HEK293 (cell line): ENCODE results near the gene ETV6.

ENCODE experiments used
- CTCF ChIA-PET: fragments of 350-600 bp; formaldehyde crosslinking; extraction: SDS; loops from one replicate; lab custom pipeline; 2021; ENCODE audit warnings: antibody characterized with exemption; lab: Yijun Ruan, JAX
- POLR2A ChIA-PET: fragments of 300-600 bp; formaldehyde crosslinking; extraction: SDS; loops from one replicate; lab custom pipeline; 2020; ENCODE audit warnings: antibody characterized with exemption, inconsistent platforms; lab: Yijun Ruan, JAX
- H3K27ac ChIP-seq: fragments of 200-500 bp; sonication (Bioruptor generic); 2 replicates; pipeline ENCODE4 v1.5.1; 2014; ENCODE audit warnings: low read depth, low read length, control low read depth, inconsistent platforms; ENCODE audit errors: extremely low read depth
- H3K36me3 ChIP-seq, 2 experiments: fragments of 200-500 bp in 1 of 2; sonication (Bioruptor generic) in 1 of 2; 1 replicate in 1 of 2; 2 replicates in 1 of 2; pipeline ENCODE4 v1.5.1; 2014 to 2017; ENCODE audit warnings: inconsistent platforms in 2 of 2, low read length in 2 of 2; ENCODE audit not compliant: control insufficient read depth in 2 of 2, insufficient read depth in 1 of 2
- H3K4me1 ChIP-seq: fragments of 200-500 bp; sonication (Bioruptor generic); 2 replicates; pipeline ENCODE4 v1.5.1; 2014; ENCODE audit warnings: mild to moderate bottlenecking, low read length, inconsistent platforms; ENCODE audit not compliant: control insufficient read depth, insufficient read depth
- H3K4me3 ChIP-seq: 2 replicates; pipeline ENCODE4 v1.5.1; 2011; ENCODE audit warnings: low read depth, mild to moderate bottlenecking, control low read depth, low read length, moderate library complexity
- H3K9me3 ChIP-seq: fragments of 200-500 bp; sonication (Bioruptor generic); 2 replicates; pipeline ENCODE4 v1.5.1; 2014; ENCODE audit warnings: low read depth, low read length, inconsistent platforms; ENCODE audit not compliant: control insufficient read depth, insufficient read depth
- MEIS1 ChIP-seq: sonication (generic); formaldehyde crosslinking; IDR thresholded peaks from 2 replicates; pipeline ENCODE4 v1.8.1; 2022; ENCODE audit warnings: missing genetic modification reagents, mild to moderate bottlenecking, borderline replicate concordance
- PRDM1 ChIP-seq: fragments of 450-650 bp; formaldehyde crosslinking; IDR thresholded peaks from 2 replicates; pipeline ENCODE4; 2016; ENCODE audit warnings: missing biosample characterization, missing genetic modification characterization
- TCF7L2 ChIP-seq: IDR thresholded peaks from 2 replicates; pipeline ENCODE4 v1.6.1; 2011; ENCODE audit warnings: low read depth, mild to moderate bottlenecking, inconsistent platforms, low read length, moderate library complexity, borderline replicate concordance
- ZBTB1 ChIP-seq: fragments of 450-650 bp; formaldehyde crosslinking; IDR thresholded peaks from 2 replicates; pipeline ENCODE4 v1.5.1; 2016; ENCODE audit warnings: missing biosample characterization, missing genetic modification characterization
- ZNF169 ChIP-seq: fragments of 450-650 bp; formaldehyde crosslinking; IDR thresholded peaks from 2 replicates; pipeline ENCODE4 v1.5.1; 2016; ENCODE audit warnings: missing biosample characterization, missing genetic modification characterization
- ZNF324 ChIP-seq: fragments of 450-650 bp; formaldehyde crosslinking; IDR thresholded peaks from 2 replicates; pipeline ENCODE4 v1.5.1; 2016; ENCODE audit warnings: missing biosample characterization, missing genetic modification characterization
- ZNF473 ChIP-seq: fragments of 450-650 bp; formaldehyde crosslinking; IDR thresholded peaks from 2 replicates; pipeline ENCODE4 v1.5.1; 2017; ENCODE audit warnings: missing biosample characterization, missing genetic modification characterization
- ZNF530 ChIP-seq: fragments of 450-650 bp; formaldehyde crosslinking; IDR thresholded peaks from 2 replicates; pipeline ENCODE4 v1.5.1; 2016; ENCODE audit warnings: low read depth, missing biosample characterization, missing genetic modification characterization
- ZNF677 ChIP-seq: fragments of 450-650 bp; IDR thresholded peaks from 2 replicates; pipeline ENCODE4 v1.5.0; 2018; ENCODE audit warnings: missing biosample characterization, mild to moderate bottlenecking, missing genetic modification characterization, moderate library complexity
- ZNF776 ChIP-seq: fragments of 450-650 bp; formaldehyde crosslinking; IDR thresholded peaks from 2 replicates; pipeline ENCODE4 v1.5.0; 2017; ENCODE audit warnings: missing biosample characterization, missing genetic modification characterization, borderline replicate concordance
- ZNF791 ChIP-seq: fragments of 450-650 bp; formaldehyde crosslinking; IDR thresholded peaks from 2 replicates; pipeline ENCODE4 v1.5.1; 2016; ENCODE audit warnings: missing biosample characterization, missing genetic modification characterization
- TF ChIP-seq, protein P1 (sequence below): fragments of 450-650 bp; formaldehyde crosslinking; IDR thresholded peaks from 2 replicates; pipeline ENCODE4 v1.5.1; 2016; ENCODE audit warnings: missing biosample characterization, missing genetic modification characterization
- TF ChIP-seq, protein P2 (sequence below): fragments of 450-650 bp; formaldehyde crosslinking; IDR thresholded peaks from 2 replicates; pipeline ENCODE4 v1.5.1; 2016; ENCODE audit warnings: missing biosample characterization, missing genetic modification characterization
- TF ChIP-seq, protein P3 (sequence below): fragments of 450-650 bp; formaldehyde crosslinking; IDR thresholded peaks from 2 replicates; pipeline ENCODE4 v1.5.0; 2017; ENCODE audit warnings: missing biosample characterization, missing genetic modification characterization, borderline replicate concordance

Gene ETV6

DNA sequence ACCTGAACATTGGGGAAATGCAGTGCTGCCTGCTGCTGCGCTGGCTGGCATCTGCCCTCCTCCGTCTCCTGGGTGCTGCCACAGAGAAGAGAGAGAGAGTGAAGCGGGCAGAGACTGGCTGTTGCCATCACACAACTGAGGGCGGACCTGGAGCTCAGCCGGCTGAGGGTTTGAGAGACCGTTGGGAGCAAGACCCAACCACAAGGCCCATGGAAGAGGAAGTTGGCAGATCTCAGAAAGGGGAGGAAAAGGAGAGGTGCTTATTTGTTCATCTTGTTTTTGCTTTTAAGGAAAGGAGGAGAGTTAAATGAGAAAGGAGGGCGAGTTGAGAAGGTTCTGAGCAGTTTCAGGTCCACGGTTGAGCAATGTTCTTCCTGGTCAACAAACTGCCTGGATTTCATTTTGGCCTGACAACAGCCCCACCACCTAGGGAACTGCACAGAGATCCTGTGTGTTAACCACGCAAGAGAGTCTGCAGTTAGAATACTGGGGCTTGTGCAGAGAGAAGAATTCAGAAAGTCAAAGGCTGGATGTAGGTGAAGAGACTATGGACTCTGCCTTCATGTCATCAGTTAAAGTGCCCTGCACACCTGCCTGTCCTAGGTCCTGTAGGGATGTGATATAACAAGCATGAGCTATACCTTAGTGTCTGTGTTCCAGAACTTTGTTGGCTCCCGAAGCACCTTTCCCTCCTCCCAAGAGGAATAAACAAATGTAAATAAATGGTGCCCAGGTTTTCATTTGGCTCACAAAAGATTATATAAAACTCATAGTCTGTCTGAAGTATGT is 124.6 kb downstream of the ETV6 start:
- no peak overlapping the region for H3K27ac ChIP-seq
- ChIA-PET CTCF (no interaction called here), POLR2A (no interaction called here)
- no peaks in the 10 kb centered on the region for H3K9me3 ChIP-seq
- H3K4me3 ChIP-seq = no peak overlapping the region
- no peaks in the 10 kb centered on the region for H3K36me3 ChIP-seq
- no peaks in the 10 kb centered on the region for H3K4me1 ChIP-seq
- TF ChIP-seq PRDM1 (tag by site-specific recombination) (no peak), ZNF324 (tag by site-specific recombination) (no peak), ZBTB1 (tag by site-specific recombination) (no peak)
- TF ChIP-seq, protein P1, sequence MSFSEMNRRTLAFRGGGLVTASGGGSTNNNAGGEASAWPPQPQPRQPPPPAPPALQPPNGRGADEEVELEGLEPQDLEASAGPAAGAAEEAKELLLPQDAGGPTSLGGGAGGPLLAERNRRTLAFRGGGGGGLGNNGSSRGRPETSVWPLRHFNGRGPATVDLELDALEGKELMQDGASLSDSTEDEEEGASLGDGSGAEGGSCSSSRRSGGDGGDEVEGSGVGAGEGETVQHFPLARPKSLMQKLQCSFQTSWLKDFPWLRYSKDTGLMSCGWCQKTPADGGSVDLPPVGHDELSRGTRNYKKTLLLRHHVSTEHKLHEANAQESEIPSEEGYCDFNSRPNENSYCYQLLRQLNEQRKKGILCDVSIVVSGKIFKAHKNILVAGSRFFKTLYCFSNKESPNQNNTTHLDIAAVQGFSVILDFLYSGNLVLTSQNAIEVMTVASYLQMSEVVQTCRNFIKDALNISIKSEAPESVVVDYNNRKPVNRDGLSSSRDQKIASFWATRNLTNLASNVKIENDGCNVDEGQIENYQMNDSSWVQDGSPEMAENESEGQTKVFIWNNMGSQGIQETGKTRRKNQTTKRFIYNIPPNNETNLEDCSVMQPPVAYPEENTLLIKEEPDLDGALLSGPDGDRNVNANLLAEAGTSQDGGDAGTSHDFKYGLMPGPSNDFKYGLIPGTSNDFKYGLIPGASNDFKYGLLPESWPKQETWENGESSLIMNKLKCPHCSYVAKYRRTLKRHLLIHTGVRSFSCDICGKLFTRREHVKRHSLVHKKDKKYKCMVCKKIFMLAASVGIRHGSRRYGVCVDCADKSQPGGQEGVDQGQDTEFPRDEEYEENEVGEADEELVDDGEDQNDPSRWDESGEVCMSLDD (tag by site-specific recombination) = no peak

DNA sequence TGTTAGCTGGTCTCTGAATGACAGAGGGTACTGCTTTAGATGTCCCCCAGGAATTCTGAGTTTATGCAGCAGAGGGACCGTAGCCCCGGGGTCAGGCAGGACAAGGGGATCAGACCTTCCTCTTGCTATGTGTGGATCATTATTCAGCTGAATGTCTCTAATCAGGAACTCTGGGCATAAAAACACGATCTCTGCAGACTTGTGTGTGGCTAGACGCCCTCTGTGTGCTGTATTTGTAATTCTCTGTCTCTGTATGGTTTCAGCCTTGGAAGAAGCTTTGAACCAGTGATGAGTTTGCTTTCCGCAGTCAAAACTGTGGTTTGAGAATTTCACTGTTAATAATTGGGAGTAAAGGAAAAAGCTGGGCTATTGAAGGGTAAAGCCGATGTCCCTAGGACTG is 125.3 kb downstream of the ETV6 start:
- TF ChIP-seq, protein P2, sequence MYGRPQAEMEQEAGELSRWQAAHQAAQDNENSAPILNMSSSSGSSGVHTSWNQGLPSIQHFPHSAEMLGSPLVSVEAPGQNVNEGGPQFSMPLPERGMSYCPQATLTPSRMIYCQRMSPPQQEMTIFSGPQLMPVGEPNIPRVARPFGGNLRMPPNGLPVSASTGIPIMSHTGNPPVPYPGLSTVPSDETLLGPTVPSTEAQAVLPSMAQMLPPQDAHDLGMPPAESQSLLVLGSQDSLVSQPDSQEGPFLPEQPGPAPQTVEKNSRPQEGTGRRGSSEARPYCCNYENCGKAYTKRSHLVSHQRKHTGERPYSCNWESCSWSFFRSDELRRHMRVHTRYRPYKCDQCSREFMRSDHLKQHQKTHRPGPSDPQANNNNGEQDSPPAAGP (tag by site-specific recombination) = no peak
- TF ChIP-seq ZNF169 (tag by site-specific recombination) (no peak), TCF7L2 (no peak), MEIS1 (CRISPR knock-in tag) (no peak), ZNF677 (tag by site-specific recombination) (no peak), ZNF530 (tag by site-specific recombination) (no peak), ZNF776 (tag by site-specific recombination) (no peak), ZNF791 (tag by site-specific recombination) (no peak), ZNF473 (tag by site-specific recombination) (no peak)
- no peaks in the 10 kb centered on the region for H3K36me3 ChIP-seq
- H3K4me3 ChIP-seq = no peak overlapping the region
- no peaks in the 10 kb centered on the region for H3K9me3 ChIP-seq
- no peak overlapping the region for H3K27ac ChIP-seq
- ChIA-PET CTCF (no interaction called here), POLR2A (no interaction called here)
- no peaks in the 10 kb centered on the region for H3K4me1 ChIP-seq

DNA sequence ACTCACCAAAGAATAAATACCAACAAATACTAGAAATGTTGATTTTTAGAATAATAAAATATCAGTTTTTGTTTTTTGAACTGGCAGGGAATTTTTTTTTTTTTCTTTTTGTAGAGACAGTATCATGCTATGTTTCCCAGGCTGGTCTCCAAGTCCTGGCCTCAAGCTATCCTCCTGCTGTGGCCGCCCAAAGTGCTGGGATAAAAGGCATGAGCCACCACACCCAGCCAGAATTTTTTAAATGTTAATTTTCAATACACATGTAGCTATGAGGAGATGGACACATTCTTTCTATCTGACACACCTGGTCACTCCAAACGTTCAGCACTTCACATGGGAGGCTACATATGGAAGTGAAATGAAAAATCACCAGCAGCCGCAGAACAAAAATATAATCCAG is 126.8 kb downstream of the ETV6 start:
- ChIA-PET CTCF (no interaction called here), POLR2A (no interaction called here)
- no peak for TF ChIP-seq ZNF169 (tag by site-specific recombination)
- H3K9me3 ChIP-seq = no peaks in the 10 kb centered on the region
- H3K36me3 ChIP-seq = no peaks in the 10 kb centered on the region
- no peak overlapping the region for H3K27ac ChIP-seq
- H3K4me1 ChIP-seq = no peaks in the 10 kb centered on the region
- no peak overlapping the region for H3K4me3 ChIP-seq

DNA sequence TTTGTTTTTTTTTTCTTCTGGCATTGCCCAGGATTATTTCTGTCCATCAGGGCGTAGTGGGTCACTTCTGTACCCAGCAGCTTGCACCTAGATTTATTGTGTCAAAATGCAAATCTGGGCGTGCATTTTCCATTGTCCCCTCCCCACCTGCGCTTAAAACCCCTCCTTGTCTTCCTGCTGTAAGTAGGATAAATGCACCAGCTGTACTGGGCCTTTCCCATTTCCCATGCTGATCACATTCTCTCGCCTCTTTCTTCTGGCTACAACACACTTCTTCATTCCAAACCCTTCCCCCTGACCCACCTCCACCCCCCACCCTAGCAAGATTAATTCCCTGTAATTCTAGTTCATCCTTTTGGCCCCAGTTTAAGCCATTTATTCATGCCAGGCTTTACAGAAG is 128.0 kb downstream of the ETV6 start:
- POLR2A ChIA-PET = no interaction called here
- Histone ChIP-seq H3K9me3 (no peaks in the 10 kb centered on the region), H3K4me3 (no peak overlapping the region), H3K27ac (no peak overlapping the region), H3K36me3 (no peaks in the 10 kb centered on the region), H3K4me1 (no peaks in the 10 kb centered on the region)
- CTCF ChIA-PET = no interaction called here
- TF ChIP-seq, protein P3, sequence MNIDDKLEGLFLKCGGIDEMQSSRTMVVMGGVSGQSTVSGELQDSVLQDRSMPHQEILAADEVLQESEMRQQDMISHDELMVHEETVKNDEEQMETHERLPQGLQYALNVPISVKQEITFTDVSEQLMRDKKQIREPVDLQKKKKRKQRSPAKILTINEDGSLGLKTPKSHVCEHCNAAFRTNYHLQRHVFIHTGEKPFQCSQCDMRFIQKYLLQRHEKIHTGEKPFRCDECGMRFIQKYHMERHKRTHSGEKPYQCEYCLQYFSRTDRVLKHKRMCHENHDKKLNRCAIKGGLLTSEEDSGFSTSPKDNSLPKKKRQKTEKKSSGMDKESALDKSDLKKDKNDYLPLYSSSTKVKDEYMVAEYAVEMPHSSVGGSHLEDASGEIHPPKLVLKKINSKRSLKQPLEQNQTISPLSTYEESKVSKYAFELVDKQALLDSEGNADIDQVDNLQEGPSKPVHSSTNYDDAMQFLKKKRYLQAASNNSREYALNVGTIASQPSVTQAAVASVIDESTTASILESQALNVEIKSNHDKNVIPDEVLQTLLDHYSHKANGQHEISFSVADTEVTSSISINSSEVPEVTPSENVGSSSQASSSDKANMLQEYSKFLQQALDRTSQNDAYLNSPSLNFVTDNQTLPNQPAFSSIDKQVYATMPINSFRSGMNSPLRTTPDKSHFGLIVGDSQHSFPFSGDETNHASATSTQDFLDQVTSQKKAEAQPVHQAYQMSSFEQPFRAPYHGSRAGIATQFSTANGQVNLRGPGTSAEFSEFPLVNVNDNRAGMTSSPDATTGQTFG (tag by site-specific recombination) = no peak
